NCI-H1930 (cell line): ENCODE data around the gene TENT5A.
A peak's percentile ranks its signal among the peaks of the same experiment; 100 is the strongest.
"Not testable (repeated sequence)": the region's sequence is repeated elsewhere in the genome, so short reads cannot be mapped to it uniquely, and the experiment has no call there.

Experiments
- DNase-seq, 2 experiments: peaks; one replicate each; lab custom pipeline; 2025; lab: John Stamatoyannopoulos, UW

The TENT5A gene

DNA sequence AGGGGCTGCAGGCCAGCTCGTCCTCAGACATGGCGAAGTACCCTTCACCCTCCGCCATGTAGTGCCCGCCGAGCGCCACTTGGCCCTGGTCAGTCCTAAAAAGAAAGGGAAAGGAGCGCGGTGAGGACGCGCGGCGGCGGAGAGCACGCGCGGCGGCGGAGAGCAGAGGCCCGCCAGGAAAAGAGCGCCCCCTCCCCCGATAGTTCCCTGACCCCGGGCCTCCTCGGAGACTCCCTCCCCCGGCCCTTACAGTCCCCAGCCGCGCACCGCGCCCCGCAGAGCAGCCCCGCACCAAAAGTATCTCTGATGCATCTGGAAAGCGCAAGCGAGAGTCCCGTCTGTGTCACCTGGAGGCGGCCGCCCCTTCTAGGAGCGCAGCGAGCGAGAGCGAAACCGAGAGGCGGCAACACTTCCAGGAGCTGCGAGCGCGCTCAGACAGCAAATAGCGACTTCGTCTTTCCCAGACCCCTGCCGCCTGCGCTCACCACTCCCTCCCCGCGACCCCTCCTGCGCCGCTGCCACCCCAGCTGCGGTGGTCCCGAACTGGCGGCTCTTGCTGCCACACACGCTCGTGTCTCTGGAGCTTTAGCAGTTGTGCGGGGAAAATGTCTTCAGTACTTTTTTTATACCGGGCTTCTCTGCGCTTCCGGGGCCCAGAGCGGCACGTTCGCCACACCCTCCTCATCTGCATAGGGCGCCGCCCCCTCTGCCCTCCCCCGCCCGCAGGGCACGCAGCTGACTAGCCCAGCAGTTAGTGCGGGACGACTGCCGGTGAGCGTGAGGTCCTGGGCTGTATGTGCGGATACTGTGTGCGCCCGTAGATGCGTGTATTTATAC lies at the start of gene TENT5A:
TSS of gene TENT5A (minus strand) at position 598 of the 837 bp plus-strand sequence. CDS start at position 58, 540 bp downstream.
- DNase-seq = peak; percentile 38 to 61

DNA sequence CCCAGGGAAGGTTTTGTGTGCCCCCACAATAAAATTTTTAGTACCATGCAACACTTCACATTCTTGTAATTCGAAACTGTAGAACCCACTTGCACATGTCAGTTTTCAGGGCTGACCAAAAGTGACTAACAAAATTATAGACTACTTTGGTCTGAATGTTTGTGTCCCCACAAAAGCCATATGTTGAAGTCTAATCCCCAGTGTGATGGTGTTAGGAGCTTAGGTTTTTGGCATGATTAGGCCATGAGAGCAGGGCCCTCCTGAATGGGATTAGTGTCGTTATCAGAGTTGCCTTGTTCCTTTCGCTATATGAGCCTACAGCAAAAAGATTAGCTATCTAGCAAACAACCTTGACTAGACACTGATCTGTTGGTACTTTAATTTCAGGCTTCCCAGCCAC lies 49.0 kb upstream of the TENT5A start:
- DNase-seq = no peak

DNA sequence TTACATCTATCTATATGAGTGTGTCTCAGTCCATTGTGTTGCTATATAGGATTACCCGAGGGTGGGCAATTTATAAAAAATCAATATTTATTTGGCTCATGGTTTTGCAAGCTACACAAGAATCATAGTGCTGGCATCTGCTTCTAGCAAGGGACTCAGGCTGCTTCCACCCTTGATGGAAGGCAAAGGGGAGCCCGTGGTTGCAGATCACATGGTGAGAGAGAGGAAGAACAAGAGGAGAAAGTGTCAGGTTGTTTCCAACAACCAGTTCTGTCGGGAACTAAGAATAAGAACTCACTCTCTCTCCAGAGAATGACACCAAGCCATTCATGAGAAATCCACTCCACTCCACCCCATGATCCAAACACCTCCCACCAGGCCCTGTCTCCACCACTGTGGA lies 48.2 kb upstream of the TENT5A start:
- DNase-seq = no peak

DNA sequence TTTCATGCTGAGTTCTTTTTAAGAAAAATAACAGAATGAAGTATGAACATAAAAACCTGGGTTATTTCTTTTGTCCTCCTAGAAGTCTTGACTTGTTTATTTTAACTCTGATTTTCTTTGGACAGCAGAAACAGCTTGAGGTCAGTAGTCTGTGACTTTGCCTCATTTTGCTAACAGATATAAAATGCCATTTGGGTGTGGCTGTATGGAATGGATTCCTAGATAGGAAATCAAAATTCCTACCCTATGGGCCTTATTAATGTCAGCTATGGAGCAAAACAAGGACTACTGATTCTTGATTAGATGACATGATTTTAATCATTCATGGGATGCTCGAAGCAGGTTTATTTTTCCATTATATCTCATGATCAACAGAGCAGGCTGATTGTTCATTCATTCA lies 46.8 kb upstream of the TENT5A start:
- DNase-seq = no peak

DNA sequence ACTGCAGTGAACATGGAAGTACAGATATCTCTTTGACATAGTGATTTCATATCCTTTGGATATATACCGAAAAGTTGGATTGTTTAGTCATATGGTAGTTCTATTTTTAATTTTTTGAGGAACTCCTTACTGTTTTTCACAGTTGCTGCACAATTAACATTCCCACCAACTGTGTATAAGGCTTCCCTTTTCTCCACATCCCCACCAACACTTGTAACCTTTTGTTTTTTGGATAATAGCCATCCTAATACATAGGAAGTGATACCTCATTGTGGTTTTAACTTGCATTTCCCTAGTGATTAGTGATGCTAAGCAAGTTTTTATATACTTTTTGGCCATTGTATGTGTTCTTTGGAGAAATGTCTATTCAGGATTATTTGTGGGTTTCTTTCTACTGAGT lies 45.1 kb upstream of the TENT5A start:
- DNase-seq = no peak

DNA sequence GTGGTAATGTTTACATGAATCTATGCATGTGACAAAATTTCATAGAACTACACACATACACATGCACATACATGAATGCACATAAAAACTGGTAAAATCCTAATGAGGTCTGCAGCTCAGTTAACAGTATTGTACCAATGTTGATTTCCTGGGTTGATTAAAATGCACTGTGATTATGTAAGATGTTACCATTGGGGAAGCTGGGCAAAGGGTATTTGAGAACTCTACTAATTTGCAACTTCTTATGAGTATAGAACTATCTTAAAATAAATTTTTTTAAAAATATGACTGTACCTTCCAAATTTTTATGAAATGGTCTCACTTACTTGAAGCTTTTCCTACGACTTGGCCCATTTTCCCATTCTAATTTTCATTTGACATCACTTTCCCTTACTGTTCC lies 43.4 kb upstream of the TENT5A start:
- no peak for DNase-seq

DNA sequence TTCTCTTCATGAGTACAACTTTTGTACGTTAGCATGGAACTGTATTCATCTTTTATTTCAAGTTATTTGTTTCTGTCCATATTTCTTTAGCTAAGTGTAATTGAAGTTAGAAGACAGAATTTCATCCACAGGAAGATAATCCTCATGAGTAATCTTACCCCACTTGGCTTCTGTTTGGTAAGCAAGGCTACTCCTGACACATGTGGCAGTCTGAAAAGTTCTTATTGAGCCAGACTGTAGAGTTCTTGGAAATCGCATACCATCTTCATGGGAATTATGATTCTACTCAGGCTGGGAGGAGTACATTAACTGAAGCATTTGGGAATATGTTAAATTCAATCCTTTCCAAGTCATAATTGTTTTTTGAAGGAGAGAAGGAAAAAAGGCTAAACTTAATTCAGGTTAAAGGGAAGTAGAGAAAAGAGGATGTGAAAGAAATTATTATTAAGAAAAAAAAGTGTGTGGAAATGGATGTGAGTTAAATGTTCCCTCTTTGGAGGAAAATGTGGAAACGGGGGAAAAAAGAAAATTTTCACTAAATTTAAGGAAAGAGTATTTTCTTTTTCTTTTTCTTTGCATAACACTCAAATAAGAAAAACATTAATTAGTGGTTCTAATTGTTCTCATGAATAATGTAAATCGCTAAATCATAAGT lies 41.5 kb upstream of the TENT5A start:
- no peak for DNase-seq

DNA sequence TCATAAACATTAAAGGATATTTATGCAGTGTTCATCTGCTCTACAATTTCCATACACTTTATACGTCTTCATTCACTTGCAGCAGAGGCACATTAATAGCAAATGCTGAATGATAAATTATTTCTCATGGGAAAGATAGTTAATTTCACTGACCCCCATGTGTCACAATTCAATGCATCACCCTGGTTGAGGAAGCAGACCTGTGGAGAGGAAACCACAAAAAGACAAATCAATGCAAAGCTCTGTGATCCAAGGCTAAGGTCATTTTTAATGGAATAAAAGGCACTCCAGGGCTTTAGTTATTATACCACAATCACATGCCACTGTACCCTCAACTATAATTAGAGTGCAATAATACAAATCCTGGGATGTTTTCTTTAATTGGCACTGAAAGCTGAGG lies 40.3 kb upstream of the TENT5A start:
- no peak for DNase-seq

DNA sequence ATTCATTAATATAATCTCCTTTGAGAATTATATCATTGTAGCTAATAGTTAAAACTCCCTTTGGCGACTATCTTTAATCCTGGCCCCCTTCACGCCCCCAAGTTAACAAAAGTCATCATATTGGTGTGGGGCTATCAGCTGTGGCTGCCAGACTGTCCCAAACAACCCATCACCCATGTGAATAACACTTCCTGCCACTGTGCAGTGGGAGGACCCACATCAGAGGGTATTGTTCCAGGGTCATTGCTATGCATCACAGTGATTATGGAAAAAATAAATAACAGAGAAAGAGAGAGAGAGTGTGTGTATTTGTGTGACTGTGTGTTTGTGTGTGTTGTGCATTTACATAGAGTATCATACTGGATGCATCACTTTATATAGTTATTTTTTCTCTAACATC lies 39.3 kb upstream of the TENT5A start:
- no peak for DNase-seq

DNA sequence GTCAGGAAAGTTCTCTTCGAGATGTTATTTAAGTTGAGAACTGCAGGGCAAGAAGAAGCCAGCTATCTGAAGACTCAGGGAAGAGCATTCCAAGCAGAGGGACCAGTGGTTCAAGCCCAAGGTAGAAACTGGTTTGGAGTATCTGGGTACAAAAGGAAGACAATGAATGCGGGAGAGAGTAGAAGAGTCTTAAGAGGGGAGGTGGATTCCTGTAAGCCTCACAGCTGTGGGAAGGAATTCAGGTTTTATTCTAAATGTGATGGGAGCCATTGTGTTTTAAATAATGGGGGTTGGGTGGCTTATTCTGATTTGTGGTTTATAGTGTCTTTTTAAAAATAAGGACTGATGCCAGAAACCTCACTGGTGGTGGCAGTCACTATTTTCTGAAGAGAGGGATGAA lies 37.6 kb upstream of the TENT5A start:
- no peak for DNase-seq

DNA sequence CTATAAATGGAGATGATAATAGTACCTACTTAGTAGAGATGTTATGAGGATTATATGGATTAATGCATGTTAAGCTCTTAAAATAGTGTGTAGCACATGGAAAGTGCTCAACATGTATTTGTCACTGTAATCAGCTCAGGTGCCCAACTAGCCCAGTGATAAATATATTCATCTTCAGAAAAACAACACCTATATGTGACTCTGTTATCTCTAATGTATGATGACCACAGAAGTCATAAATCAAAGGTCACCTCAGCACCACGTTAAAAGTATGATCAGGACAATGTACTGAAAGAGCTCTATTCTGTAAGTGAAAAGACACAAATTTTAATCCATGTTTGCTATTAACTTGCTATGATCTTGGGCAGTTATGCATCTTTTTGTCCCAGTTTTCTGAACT lies 36.8 kb upstream of the TENT5A start:
- no peak for DNase-seq

DNA sequence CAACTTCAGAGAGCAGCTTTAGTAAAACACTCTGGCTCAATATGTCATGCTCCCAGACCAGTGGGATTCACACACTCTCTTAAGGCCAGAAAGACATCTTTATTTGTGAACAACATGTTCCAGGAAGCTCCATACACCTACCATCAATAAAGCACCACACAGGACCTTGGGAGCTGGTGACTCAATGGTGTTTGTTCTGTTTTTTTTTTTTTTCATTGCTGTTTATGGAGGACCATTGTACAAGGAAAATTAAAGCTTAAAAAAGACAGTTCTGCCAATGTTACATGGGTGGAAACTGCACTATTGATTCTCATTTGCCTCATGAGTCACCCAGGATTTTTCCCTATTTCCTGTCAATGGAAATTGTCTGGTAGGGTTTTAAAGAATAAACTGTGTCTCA lies 36.3 kb upstream of the TENT5A start:
- DNase-seq = no peak

DNA sequence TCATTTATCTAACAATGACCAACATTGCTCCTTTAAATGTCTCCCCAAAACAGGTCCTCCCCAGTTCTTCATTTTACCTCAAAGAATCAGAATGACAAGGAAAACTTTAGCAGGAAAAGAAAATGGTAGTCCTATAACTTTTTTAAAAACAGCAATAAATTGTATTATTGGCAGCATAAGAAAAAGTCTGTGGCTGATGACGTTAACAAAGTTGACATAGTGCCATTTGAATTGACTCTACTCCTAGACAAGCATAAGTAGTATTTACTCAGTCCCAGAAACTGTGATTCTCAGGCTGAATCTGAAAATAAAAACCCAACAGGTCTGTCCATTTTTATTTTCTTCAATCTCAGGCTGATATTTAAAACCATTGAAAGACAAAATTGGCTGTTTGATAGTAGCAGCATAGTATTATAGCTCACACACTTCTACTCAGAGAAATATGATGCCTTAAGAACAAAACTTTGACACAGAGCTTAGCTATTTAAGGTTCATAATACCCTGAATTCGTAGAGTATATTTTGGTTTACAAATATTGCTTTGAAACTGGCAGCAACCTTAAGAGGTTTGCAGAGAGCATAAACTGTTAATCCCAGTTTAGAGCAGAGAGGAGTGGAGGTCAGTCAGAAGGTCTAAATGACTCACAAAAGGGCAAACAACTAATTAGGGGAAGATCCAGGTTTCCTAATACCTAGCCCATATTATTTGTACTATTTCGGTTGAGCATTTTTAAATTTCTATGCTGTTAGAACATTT lies 35.0 kb upstream of the TENT5A start:
- no peak for DNase-seq

DNA sequence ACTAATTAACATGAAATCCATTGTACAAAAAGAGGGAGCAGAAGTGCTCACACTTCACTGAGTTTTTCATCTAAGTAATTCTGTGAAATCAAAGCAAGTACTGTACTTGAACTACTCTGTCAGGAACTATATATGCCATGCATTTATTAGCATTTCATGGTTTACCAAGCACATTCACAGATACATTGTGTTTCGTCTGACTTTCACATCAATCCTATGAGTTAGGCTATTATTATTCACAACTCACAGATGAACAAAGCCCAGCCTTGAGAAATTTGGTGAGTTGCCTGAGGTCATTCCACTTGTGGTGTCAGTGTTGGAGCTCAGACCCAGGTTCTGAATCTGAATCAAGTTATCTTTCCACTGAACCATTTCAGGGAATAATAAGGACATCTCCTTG lies 33.7 kb upstream of the TENT5A start:
- no peak for DNase-seq

DNA sequence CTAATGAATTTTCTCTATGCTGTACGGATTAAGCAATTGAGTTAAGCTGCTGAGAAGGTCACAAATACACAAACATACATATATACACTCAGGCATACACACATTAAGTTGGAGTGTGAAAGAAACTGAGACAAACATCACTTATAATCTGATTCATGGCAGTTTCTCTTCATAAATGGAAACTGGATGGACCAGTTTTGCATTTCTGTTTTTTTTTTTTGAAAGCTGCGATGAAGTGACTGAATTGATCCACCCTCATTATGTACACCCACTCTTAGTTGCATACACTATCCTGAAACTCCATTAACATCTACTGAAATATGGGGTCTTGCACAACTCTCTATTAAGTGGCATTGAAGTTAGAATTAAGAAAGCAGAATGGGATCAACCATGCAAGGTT lies 32.9 kb upstream of the TENT5A start:
- no peak for DNase-seq

DNA sequence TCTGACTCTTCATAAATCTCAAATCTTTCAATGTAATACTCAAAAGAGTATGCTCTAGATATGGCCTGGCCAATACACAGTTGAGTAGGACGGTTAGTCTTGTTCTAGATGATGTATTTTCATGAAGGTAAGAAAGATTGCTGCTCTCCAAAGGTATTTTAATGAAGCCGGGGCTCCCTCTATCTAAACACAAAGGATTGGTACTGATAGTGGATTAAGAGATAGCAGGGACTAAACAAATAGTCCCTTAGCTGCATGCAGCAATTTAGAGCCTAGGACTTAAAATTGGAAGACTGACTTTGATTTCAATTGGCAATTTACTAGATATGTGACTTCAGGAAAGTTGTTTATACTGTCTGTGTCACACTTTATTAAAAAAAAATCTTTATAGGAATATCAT lies 31.4 kb upstream of the TENT5A start:
- DNase-seq = no peak

DNA sequence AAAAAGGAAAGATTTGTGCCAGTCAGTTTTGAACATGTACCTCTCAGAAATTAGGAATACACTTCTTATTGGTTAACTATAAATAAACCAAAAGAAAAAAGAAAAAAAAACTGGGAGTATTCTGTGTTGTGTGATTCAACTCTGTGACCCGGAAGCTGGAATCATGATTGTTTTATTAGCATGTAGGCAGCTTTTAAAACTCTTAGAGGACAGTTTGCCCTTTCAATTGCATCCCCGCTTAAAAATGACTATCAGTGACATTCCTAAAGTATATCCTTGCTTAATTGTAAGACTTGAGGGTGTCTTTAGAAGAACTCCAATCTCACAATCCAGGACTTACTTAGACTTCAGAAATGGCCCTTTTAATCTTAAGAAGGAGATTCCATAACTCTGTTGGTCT lies 29.1 kb upstream of the TENT5A start:
- DNase-seq = no peak

DNA sequence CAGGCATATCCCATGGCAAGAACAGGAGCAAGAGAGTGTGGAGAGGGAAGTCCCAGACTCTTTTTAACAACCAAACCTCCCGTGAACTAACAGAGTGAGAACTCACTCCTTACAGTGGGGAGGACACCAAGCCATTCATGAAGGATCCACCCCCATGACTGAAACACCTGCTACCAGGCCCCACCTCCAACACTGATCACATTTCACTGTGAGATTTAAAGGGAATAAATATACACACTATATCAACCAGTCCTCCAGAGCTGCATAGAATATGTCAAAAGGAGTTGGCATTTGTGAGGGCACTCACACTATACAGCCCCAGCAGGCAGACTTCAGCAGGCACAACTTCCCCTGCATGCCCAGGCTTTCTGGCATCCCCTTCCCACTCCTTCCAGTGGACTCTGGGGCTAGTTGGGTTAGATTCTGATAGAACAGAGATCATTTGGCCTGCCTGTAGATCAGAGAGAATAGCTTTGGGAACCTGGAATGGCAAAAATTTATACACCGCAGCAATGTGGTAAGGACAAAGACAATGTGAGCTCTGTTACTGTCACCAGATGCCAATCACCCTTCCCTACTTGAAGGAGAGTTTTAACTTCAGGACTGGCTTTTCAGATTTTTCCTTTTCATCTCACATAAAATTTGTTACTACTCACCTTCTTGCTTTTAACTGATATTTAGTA lies 25.2 kb upstream of the TENT5A start:
- DNase-seq = no peak

DNA sequence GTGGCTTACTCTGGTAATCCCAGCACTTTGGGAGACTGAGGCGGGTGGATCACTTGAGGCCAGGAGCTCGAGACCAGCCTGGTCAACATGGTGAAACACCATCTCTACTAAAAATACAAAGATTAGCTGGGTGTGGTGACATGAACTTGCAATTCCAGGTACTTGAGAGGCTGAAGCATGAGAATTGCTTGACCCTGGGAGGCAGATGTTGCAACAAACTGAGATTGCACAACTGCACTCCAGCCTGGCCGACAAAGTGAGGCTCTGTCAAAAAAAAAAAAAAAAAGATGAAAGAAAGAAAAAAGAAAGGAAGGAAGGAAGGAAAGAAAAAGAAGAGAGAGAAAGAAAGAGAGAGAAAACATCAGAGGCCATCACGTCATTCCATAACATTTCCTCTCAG lies 23.7 kb upstream of the TENT5A start:
- not testable (repeated sequence) for DNase-seq

DNA sequence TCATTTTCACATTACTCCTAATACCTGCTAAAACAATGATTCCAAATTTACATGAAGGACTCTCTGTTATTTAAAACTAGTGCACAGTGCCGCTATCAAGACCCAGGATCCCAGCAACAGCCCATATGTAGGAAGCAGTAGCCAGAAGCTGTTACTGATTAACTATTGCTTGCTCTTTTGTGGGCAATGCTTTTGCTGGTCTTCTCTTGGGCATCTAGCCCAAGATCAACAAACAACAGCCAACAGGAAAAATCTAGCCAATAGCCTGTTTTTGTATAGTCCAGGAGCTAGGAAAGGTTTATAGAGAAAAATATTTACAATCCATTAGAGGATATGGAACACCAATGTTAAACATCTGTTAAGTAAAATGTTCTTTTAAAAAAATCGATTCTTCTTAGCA lies 22.1 kb upstream of the TENT5A start:
- peak in 1 of 2 experiments; percentile 30 for DNase-seq

DNA sequence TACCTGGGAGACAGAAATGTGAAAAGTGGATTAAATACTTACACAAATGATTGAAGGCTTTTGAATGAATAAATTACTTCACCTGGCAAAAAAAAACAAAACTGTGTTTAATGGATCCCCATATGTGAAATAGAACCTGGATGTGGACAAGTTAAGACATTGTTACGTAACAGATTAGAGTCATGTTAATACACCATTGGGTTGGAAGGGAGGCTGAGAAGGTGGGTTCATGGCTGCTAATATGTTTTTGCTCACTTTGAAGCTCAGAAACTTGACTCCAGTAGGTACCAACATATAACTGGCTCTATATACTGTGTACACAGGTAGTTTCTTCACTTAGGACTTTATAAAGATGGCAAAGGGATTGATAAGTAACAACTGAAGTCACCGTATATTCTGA lies 21.4 kb upstream of the TENT5A start:
- no peak for DNase-seq

DNA sequence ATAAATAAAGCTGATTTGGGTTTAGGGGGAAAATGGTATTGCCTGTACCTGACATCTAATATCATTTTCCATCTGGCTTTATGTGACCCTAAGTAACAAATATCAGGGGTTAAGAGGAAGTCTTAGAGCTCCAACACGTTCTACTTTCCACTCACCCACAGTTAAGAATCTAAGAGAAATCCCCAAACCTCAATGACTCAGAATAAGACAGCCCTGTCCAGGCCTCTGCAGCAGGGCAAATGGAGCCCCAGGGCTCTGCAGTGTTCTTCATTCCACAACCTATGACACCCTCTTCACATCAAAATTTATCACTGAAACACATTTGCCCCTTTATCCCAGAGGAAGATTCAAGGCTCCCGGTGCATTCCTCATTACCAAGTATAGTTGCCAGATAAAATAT lies 20.3 kb upstream of the TENT5A start:
- DNase-seq = no peak
